GDM1 (cell line): ENCODE data around the gene SRD5A1.
"Not testable (repeated sequence)": the region's sequence is repeated elsewhere in the genome, so short reads cannot be mapped to it uniquely, and the experiment has no call there.

Experiments
- DNase-seq: peaks from one replicate; lab custom pipeline; 2025; lab: John Stamatoyannopoulos, UW

Gene SRD5A1

GRCh38 chr5:6645571-6646362, 12.5 kb downstream of the SRD5A1 start:
- not testable (repeated sequence) for DNase-seq

GRCh38 chr5:6649186-6649585, 15.9 kb downstream of the SRD5A1 start:
- DNase-seq: no peak

- no peak for DNase-seq
Observed at GRCh38 chr5:6649681-6650080, 16.4 kb downstream of the SRD5A1 start.

GRCh38 chr5:6652025-6652424, 18.8 kb downstream of the SRD5A1 start:
- DNase-seq: no peak

- DNase-seq: no peak
Observed at GRCh38 chr5:6655432-6655831, 22.2 kb downstream of the SRD5A1 start.

- no peak for DNase-seq
Observed at GRCh38 chr5:6656680-6657079, 23.4 kb downstream of the SRD5A1 start.

- DNase-seq: no peak
Observed at GRCh38 chr5:6659941-6660684, 26.9 kb downstream of the SRD5A1 start.

- no peak for DNase-seq
Observed at GRCh38 chr5:6660688-6661087, 27.4 kb downstream of the SRD5A1 start.

- no peak for DNase-seq
Observed at GRCh38 chr5:6666762-6667161, 33.5 kb downstream of the SRD5A1 start.

- no peak for DNase-seq
Observed at GRCh38 chr5:6667648-6668047, 34.4 kb downstream of the SRD5A1 start.

- DNase-seq: not testable (repeated sequence)
Observed at GRCh38 chr5:6668717-6669116, 35.5 kb downstream of the SRD5A1 start.

- no peak for DNase-seq
Observed at GRCh38 chr5:6673031-6673430, 39.8 kb downstream of the SRD5A1 start.

GRCh38 chr5:6673963-6674362, 40.7 kb downstream of the SRD5A1 start:
- DNase-seq: no peak

- DNase-seq: no peak
Observed at GRCh38 chr5:6674421-6674820, 41.2 kb downstream of the SRD5A1 start.

GRCh38 chr5:6674886-6675285, 41.6 kb downstream of the SRD5A1 start:
- DNase-seq: no peak

GRCh38 chr5:6675784-6676491, 42.7 kb downstream of the SRD5A1 start:
- DNase-seq: no peak

- DNase-seq: no peak
Observed at GRCh38 chr5:6676702-6677101, 43.5 kb downstream of the SRD5A1 start.

- no peak for DNase-seq
Observed at GRCh38 chr5:6678385-6678784, 45.1 kb downstream of the SRD5A1 start.

GRCh38 chr5:6680922-6681321, 47.7 kb downstream of the SRD5A1 start:
- no peak for DNase-seq

GRCh38 chr5:6681682-6682081, 48.4 kb downstream of the SRD5A1 start:
- no peak for DNase-seq

GRCh38 chr5:6682239-6682638, 49.0 kb downstream of the SRD5A1 start:
- DNase-seq: no peak

- no peak for DNase-seq
Observed at GRCh38 chr5:6683241-6683640, 50.0 kb downstream of the SRD5A1 start.

GRCh38 chr5:6684075-6684474, 50.8 kb downstream of the SRD5A1 start:
- no peak for DNase-seq
